ENCODE data around the gene MAMSTR. TPM values are rescaled to one million over a fixed set of nuclear protein-coding genes. Genes with fewer than 3 reads are reported as not detected.
A peak's percentile ranks its signal among the peaks of the same experiment; 100 is the strongest.

The MAMSTR gene
- total RNA-seq, 4 donors from 2014 or later = 0.99 to 2.9 (median 1.8) TPM

DNA sequence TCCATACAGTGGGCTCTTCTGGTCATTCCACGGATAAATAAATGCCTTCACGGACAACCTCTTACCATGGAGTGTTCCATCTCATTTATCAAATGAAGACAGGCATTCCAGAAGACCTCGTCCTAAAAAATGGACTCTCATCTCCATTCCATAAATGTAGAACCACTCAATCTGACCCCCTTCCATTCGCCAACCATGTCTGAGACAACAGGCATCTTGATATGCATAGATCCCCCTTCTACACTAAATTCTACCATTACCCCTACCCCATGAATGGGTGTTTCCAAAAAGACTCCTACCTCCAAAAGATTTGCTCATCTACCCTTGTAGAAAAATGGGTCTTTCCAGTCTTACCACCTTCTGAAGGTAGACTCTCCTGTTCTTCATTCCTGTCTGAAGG is 11.9 kb upstream of the MAMSTR start:
- 94% methylated on average over 4 of the region's 4 CpGs for WGBS
- intact Hi-C loops (cut with DNase I) = no loop called here

DNA sequence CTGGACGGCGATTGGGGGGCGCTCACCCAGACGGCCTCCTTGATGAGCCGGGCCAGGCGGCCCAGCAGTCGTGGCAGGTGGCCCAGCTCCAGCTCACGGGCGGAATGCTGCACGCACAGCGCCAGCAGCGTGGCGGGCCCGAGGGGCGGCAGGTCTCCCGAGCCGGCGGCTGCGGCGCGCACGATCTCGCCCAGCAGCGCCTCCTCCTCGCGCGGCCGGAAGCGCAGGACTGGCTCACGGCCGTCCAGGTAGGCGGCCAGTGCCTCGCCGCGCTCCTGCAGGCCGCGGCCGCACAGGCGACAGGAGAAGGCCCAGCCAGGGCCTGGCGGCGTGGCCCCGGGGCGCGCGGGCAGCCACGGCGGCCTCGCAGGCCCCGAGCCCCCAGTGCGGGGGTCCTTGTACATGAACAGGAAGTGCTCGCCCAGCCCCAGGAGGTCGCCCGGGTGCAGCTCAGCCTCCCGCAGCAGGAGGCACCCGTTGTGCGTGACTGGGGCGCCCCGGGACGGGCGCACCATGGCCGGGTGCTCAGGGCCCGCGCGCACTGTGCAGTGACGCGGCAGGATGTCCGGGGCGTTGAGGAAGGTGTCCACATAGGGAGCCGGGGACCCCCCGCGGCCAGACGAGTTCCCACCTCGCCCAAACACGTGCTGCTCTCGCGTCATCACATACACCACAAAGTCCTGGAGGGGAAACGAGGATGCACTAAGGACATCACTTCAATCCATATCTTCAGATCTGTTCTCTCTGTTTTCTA is 9.6 kb upstream of the MAMSTR start:
- Histone ChIP-seq H3K27ac (replicated peaks in 1 of 4) (peak overlapping the region in 2 of 4 donors; percentile 60 to 67), H3K36me3 (peaks cover 0 to 74% (median 3%) of the 10 kb centered on the region in 4 donors), H3K9me3 (no peaks in the 10 kb centered on the region), H3K4me3 (peak overlapping the region; percentile 7 to 47 (median 34)), H3K4me1 (peaks cover 12 to 27% (median 17%) of the 10 kb centered on the region in 4 donors), H3K27me3 (peaks cover 0 to 25% (median 0%) of the 10 kb centered on the region in 4 donors)
- 46% methylated on average over 20 of the region's 77 CpGs for WGBS
- intact Hi-C loops (cut with DNase I) = no loop called here
- no peak for DNase-seq (ENCODE audit: extremely low spot score)
- TF ChIP-seq POLR2A (IDR thresholded peaks at IDR 0.05; ENCODE audit: low read depth) = no peak
- TF ChIP-seq, protein P1, sequence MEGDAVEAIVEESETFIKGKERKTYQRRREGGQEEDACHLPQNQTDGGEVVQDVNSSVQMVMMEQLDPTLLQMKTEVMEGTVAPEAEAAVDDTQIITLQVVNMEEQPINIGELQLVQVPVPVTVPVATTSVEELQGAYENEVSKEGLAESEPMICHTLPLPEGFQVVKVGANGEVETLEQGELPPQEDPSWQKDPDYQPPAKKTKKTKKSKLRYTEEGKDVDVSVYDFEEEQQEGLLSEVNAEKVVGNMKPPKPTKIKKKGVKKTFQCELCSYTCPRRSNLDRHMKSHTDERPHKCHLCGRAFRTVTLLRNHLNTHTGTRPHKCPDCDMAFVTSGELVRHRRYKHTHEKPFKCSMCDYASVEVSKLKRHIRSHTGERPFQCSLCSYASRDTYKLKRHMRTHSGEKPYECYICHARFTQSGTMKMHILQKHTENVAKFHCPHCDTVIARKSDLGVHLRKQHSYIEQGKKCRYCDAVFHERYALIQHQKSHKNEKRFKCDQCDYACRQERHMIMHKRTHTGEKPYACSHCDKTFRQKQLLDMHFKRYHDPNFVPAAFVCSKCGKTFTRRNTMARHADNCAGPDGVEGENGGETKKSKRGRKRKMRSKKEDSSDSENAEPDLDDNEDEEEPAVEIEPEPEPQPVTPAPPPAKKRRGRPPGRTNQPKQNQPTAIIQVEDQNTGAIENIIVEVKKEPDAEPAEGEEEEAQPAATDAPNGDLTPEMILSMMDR (IDR thresholded peaks at IDR 0.05) = peak in 1 of 3 experiments; percentile 21
- TF ChIP-seq EP300 (IDR thresholded peaks at IDR 0.05) = no peak

More for the DNA sequence above, 11.9 kb upstream of the MAMSTR start:
- H3K27ac ChIP-seq (replicated peaks in 1 of 4) = no peak overlapping the region
- H3K4me1 ChIP-seq = peaks cover 0 to 18% (median 5%) of the 10 kb centered on the region in 4 donors
- TF ChIP-seq EP300 (IDR thresholded peaks at IDR 0.05) (no peak), POLR2AphosphoS5 (IDR thresholded peaks at IDR 0.05) (no peak), POLR2A (IDR thresholded peaks at IDR 0.05; ENCODE audit: low read depth) (no peak)
- TF ChIP-seq, protein P1 (IDR thresholded peaks at IDR 0.05) = no peak
- peaks cover 0 to 82% (median 1%) of the 10 kb centered on the region in 4 donors for H3K36me3 ChIP-seq
- no peak overlapping the region for H3K4me3 ChIP-seq
- H3K27me3 ChIP-seq = peaks cover 0 to 37% (median 2%) of the 10 kb centered on the region in 4 donors
- H3K9me3 ChIP-seq = no peaks in the 10 kb centered on the region
- DNase-seq (ENCODE audit: extremely low spot score) = no peak

DNA sequence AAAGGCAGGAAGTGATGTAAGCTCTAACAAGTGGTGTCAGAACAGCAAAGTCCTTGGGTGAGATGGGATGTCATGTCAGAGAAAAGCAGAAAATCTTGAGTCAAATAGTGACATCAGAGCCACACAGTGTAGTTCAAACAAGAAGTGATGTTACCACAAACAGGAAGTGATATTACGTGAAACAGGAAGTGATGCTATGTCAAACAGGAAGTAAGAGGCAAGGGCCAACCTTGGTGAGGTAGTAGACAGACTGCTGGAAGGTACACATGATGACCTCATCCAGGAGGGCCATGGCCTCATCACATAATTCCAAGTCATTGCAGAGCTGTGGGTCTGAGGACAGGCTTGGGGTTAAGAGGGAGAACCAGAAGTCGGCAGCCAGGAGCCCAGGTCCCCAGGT is 7.0 kb upstream of the MAMSTR start:
- 67% methylated on average over 1 of the region's 2 CpGs for WGBS
- no peak overlapping the region for H3K4me3 ChIP-seq
- DNase-seq (ENCODE audit: extremely low spot score) = no peak
- intact Hi-C loops (cut with DNase I) = no loop called here
- peaks cover 0 to 25% (median 0%) of the 10 kb centered on the region in 4 donors for H3K27me3 ChIP-seq
- peaks cover 0 to 75% (median 7%) of the 10 kb centered on the region in 4 donors for H3K36me3 ChIP-seq
- TF ChIP-seq, protein P1 (IDR thresholded peaks at IDR 0.05) = no peak
- TF ChIP-seq POLR2A (IDR thresholded peaks at IDR 0.05; ENCODE audit: low read depth) (no peak), EP300 (IDR thresholded peaks at IDR 0.05) (no peak), POLR2AphosphoS5 (IDR thresholded peaks at IDR 0.05) (no peak)
- no peaks in the 10 kb centered on the region for H3K9me3 ChIP-seq
- H3K27ac ChIP-seq (replicated peaks in 1 of 4) = peak overlapping the region; percentile 25 to 78 (median 62)
- H3K4me1 ChIP-seq = peaks cover 16 to 31% (median 21%) of the 10 kb centered on the region in 4 donors

DNA sequence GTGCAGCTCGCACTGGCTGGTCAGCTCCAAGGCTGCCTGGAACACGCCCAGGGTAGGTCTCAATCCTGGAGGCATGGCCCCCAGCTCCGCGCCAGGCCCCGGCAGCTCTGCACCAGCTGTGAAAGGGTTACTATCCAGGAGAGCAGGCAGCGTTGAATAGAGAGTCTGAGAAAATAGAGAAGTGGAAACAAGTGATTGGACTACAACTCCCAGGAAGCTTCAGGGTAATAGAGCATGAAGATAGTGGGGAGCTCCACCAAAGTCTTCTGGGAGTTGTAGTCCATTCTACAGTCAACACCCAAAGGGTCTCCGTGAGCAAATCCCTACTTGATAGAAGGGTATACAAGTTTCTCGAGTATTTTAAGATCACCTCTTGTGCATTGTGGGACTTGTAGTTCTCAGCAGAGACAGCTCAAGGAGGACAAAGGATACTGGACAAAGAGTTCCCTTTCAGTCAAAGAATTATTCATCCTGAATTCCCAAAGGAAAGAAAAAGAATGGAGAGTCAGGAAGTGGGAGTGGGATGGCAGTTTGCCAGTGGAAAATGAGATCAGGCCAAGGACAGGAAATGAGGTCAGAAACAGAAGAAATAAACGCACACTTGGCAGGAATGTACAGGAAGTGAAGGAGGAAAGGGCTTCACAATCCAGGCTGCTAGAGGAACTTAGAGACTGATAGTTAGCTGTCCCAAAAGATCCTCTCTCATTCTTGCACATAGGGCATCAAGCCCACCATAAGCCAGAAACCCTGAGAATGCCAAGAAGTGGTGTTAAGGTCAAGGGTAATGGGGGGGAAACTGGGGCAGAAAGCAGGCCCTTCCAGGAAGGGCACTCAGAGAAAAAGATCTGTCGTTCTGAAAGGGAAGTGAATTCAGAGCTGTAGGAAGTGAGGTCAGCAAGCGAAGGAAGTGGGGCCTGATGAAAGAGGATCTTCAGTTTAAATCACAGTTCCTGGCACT is 5.5 kb upstream of the MAMSTR start:
- DNase-seq (ENCODE audit: extremely low spot score) = no peak
- H3K27me3 ChIP-seq = peaks cover 0 to 18% (median 0%) of the 10 kb centered on the region in 4 donors
- peaks cover 0 to 65% (median 7%) of the 10 kb centered on the region in 4 donors for H3K36me3 ChIP-seq
- TF ChIP-seq POLR2AphosphoS5 (IDR thresholded peaks at IDR 0.05) = peak; percentile 46 to 66
- TF ChIP-seq, protein P1 (IDR thresholded peaks at IDR 0.05) = no peak
- no peak for TF ChIP-seq EP300 (IDR thresholded peaks at IDR 0.05)
- TF ChIP-seq POLR2A (IDR thresholded peaks at IDR 0.05; ENCODE audit: low read depth) = no peak
- no peaks in the 10 kb centered on the region for H3K9me3 ChIP-seq
- intact Hi-C loops (cut with DNase I) = no loop called here
- WGBS = 40% methylated on average over 11 of the region's 11 CpGs
- peaks cover 22 to 41% (median 29%) of the 10 kb centered on the region in 4 donors for H3K4me1 ChIP-seq
- no peak overlapping the region for H3K4me3 ChIP-seq
- peak overlapping the region; percentile 67 to 78 (median 70) for H3K27ac ChIP-seq (replicated peaks in 1 of 4)
